Measurements from ENCODE around the gene ALAS1.

ALAS1 gene

DNA sequence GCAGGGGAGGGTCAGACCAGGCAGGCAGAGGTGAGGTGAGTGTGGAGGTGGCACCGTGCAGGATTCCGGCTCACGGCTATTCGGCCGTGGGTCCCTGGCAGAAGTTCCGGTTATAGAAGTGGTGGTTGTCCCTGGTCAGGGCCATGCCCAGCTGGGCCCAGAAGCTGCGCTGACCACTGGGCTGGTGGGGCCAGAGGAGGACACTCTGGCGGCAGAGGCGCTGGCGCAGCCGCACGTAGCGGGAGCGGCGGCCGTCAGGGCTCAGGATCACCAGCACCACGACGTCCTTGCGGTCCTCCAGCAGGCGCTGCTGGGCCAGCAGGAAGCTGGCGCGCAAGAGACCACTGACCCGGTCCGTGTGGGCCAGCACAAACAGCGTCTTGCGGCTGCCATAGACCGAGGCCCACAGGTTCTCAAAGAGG lies 23.2 kb downstream of the ALAS1 start:
- no peak for DNase-seq (ENCODE audit: low read depth in 3 of 3)

DNA sequence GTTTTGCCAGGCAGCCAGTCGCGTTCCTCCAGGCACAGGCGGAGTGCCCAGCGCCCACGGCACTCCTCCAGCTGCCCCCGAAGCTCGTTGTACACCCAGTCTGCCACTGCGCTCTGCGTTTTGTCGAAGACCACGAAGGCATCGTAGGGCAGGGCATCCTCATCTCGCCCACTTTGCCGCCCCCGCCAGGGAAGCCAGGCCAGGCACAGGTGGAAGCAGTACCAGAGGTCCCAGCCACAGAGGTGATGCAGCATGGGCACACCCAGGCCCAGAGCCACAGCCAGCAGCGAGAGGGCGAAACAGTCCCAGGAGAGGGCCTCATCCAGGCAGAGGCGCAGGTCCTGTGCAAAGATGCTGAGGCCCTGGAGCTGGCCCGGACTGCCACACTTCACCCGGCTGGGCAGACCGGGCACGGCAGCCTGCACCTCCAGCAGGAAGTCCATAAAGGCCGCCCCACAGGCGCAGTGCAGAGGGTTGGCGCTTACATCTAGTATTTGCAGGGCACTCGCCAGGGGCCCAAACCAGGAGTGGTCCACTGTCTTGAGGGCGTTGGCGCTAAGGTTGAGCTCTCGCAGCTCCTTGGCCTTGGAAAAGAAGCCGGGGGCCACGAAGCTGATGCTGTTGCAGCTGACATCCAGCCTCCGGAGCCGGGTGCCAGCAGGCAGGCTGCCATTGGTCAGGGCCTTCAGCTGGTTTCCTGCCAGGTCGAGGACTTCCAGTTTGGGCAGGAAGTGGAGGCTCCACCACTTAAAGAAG lies 23.8 kb downstream of the ALAS1 start:
- no peak for DNase-seq (ENCODE audit: low read depth in 3 of 3)

DNA sequence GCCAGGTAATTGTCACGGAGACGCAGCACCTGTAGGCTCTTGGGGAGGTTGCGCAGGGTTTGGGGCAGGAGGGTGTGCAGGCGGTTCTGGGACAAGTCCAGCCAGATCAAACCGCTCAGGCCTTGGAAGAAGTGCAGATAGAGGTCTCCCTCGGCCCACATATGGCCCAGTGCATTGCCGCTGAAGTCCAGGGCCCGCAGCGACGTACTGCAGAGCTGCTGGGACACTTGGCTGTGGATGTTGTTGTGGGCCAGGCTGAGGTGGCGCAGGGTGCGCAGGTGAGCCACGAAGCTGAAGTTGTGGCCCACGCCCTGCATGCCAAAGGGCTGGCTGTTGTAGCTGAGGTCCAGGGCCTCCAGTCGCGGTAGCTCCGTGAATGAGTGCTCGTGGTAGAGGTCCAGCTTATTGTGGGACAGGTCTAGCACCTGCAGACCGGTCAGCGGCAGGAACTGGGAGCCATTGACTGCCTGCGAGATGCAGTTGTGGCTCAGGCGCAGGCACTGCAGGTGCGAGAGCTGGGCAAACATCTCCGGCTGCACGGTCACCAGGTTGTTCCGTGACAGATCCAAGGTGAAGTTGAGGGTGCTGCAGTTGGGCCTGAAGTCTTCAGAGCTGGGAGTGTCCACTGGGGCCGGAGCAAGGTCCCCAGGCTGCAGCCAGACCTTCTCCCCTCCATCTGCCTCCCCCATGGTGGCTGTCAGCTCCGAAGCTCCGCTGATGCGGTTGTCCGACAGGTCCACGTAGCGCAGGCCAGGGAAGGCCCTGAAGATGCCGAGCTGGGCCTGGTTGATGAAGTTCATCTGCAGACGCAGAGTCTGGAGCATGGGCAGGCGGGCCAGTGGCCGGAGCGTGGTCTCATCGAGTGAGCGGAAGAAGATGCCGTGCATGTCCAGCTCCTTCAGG lies 24.6 kb downstream of the ALAS1 start:
- DNase-seq (ENCODE audit: low read depth in 3 of 3) = no peak

DNA sequence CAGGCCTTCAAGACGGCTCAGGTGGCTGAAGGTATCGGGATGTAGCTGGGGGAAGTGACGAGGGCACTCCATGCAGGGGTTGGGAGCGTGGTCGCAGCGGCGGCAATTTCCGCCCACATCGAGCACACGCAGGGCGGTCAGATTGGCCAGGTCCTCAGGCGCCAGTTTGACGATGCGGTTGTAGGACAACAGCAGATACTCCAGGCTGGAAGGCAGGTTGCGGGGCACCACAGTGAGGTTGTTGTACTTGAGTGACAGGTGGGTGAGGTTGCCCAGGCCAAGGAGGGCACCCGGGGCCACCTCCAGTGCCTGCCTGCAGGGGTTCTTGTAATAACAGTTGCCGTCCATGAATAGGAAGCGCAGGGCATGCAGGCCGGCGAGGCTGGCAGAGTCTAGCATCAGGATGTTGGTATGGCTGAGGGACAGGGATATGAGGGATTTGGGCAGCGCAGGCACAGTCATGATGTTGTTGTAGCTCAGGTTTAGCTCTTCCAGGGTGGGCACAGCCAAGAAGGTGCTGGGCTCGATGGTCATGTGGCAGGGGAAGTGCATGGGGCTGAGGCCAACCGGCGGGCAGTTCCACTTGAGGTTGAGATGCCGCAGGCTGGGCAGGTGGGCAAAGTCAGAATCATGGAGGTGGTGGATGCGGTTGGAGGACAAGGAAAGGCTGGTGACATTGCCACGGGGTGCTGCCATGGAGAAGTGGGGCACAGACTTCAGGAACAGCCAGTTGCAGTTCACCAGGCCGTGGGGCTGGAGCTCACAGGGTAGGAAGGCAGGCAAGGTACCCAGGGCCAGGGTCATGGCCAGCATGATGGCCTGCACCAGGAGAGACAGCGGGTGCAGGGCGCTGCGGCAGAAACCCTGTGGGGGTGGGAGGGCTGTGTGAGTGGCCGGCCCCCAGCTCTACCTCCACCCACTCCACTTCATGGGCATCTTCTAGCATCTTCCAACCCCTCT lies 25.8 kb downstream of the ALAS1 start:
- DNase-seq (ENCODE audit: low read depth in 3 of 3) = no peak

DNA sequence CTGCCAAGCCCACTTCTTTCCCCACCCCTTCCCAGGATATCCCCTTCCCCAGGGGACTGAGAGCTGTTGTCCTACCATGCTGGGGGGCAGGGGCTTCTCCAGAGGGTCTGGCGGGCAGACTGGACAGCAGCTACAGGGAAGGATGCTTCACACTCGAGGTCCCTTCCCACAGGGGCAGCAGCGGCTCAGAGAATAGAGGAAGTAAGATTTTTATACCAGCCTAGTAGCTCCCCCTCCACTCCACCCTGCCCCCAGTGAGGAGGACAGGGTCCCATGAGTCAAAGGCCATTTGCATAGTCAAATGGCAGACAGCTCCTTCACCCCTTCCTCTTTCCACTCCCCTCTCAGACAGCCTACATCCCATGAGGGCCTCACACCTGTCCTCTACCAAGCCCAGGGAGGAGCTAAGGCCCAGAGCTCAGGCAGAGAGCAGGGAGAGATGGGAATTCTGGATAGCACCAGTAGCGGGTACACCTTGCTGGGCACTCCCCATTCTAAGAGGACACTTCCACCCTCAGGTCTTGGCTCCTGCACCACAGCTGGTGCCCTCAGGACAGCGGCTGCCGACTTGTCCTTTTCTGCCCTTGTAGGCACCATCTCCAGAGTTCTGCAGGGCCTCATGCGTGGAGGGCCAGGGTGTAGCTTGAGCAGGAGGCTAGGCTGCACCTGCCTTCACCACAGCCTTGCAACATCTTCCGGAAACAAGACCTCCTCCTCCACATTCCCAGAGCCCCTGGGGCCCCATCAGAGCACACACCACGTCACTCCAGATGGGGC lies 27.7 kb downstream of the ALAS1 start, which contains the start of gene TLR9:
TLR9 (minus strand) TSS at position 194 of the 777 bp plus-strand sequence; CDS start at position 78, 116 bp downstream.
- DNase-seq (ENCODE audit: low read depth in 3 of 3) = no peak

DNA sequence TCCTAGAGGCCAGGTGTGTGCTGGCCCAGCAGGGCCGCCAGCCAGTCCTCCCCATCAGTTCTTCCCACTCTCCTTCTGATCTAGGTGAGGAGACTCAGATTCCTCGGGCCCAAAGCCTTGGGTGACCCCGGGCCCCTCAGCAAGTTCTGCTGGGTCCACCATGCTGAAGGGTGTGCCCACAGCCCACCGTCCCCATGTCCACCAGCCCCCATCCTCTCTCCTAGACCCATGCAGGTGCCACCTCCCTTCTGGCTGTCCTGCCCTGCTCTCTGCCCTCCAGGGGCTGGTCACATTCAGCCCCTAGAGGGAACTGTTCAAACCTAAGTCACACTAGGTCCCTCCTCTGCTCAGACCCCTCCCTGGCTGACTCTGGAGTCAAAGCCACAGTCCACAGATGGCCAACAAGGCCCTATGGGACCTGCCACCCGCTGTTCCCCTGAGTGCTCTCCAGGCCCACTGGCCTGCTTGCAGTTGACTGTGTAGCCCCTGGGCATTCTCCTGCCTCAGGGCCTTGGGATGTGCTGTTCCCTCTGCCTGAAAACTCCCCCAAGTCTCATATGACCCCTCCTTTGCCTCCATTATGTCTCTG lies 28.4 kb downstream of the ALAS1 start:
- no peak for DNase-seq (ENCODE audit: low read depth in 3 of 3)

DNA sequence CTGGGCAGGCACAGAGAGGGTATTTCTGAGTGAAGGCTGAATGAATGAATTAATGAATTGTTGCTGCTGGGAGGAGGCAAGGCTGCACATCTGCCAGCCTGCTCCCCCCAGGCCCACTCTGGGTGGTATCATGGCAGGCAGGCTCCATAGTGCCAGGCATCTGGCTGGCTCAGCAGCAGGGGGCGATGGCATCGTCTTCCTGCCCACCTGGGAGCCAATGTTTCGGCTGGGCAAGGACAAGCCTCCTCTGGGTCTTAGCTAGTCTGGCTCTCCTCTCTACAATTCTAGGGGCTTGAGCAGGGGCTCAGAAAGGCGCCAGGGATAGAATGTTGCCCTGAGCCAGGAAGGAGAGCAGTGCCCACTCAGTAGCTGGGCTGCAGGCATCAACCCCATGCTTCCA lies 29.2 kb downstream of the ALAS1 start:
- DNase-seq (ENCODE audit: low read depth in 3 of 3) = no peak

DNA sequence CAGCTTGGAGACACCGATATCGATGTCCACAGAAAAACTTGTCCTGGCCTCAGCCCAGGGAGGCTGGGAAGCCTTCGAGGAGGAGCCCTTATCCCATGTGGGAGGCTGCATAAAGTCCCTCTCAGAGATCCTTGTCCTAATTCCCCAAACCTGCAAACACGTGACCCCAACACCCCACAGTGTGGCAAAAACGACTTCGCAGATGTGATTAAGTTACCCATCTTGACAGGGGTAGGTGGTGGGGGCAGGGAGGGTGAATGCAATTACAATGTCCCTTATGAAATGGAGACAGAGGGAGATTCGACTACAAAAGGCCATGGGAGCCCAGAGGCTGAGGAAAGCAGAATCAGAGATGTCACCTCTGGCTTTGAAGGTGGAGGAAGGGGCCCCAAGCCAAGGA lies 29.8 kb downstream of the ALAS1 start:
- no peak for DNase-seq (ENCODE audit: low read depth in 3 of 3)

DNA sequence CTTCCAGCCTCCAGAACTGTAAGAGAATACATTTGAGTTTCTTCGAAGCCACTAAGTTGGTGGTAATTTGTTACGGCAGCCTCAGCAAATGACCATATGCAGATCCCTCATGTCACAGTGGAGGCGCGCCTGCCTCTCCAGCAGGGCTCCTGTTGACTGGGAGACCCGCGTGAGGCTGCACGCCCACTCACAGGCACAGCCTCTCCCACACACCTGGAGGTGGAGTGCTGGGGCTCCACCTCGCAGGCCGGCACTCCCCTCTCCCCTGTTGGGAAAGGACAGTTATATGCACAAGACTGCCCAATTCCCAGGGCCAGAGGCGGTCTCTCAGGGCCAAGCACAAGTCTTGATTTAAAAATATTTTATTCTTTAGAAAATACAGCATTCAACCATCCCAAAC lies 30.3 kb downstream of the ALAS1 start:
- DNase-seq (ENCODE audit: low read depth in 3 of 3) = no peak

DNA sequence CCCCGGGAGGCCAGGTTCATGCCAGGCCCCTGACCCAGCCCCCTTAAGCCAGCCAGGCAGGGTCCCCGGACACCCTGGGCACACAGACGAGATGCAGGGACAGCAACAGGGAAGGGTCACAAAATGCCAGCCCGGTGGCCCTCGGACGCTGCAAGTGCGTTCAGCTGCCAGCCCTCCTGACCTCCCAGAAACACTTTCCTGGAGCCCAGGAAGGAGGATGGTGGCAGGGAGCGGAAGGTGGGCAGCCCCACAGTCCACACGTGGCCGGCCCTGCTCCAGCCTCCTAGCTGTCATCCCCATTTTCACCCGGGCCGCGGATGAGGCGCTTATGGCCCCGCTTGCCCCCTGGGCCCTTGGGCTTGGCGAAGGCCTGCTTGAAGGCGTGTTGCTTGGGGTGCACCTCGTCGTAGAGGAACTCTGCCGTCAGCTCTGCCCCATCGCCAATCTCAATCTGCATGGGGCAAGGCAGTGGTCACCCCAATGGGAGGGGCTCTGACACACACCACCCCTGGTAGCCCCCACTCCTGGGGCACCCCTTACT lies 30.9 kb downstream of the ALAS1 start:
- no peak for DNase-seq (ENCODE audit: low read depth in 3 of 3)

DNA sequence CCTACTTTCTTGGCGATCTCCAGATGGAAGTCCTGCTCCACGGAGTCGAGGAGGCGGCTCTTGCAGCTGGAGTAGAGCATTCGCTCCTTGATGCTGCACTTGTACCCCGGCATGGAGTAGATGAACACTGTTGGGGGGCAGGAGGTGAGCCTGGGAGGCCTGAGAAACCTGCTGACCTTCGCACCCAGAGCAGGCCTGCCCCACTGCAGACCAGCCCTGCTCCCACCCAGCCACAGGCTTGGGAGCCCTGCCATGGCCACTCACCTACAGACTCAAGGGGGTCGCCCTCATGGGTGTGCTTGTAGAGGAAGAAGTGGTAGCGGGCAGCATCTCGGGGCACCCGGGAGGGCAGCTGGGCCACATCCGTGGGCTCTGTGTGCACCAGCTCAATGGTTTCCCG lies 31.7 kb downstream of the ALAS1 start:
- DNase-seq (ENCODE audit: low read depth in 3 of 3) = no peak

DNA sequence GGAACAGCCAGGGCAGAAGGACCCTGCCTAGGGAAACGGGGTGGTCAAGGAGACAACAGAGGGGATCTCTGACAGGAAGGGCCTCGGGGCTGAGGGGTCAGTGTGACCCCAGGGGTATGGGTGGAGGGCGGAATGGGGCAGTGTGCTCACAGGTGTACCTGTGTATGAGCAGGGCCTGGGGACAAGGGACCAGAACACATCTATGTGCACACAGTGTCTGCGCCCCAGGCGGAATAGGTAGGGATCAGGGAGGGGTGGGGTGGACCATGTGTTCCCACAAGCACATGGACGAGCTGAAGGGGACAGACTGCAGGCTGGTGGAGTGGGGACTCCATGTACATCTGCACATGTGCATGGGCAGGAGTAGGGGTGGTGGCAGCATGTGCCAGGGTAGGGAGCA lies 32.5 kb downstream of the ALAS1 start:
- no peak for DNase-seq (ENCODE audit: low read depth in 3 of 3)

DNA sequence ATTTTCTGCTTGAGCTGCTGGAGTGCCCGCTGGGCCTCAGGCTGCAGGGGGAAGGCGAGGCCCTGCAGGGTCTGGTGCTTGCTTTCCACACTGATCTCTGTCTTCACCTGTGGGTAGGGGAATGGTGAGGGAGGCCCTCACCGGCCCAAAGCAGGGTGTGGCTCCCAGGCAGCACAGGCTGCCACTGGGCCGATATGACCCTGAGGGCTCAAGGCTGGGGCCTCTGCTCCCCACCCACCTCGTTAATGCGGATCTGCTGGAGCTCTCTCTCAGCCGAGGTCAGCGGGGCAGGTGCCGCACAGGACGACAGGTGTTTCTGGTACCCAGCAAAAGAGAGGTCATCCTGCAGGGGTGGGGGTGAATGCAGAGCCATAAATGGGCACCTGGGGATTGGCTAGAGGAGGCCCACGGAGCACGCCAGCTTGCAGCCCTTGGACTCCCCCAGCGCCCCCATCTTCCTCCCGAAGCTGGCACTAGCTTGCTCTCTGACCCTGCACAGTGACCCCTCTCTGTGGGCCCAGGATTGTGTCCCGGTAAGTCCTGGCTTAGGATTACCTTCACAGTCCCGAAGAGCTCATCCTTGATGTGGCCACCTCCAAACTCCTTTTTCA lies 33.0 kb downstream of the ALAS1 start:
- no peak for DNase-seq (ENCODE audit: low read depth in 3 of 3)

DNA sequence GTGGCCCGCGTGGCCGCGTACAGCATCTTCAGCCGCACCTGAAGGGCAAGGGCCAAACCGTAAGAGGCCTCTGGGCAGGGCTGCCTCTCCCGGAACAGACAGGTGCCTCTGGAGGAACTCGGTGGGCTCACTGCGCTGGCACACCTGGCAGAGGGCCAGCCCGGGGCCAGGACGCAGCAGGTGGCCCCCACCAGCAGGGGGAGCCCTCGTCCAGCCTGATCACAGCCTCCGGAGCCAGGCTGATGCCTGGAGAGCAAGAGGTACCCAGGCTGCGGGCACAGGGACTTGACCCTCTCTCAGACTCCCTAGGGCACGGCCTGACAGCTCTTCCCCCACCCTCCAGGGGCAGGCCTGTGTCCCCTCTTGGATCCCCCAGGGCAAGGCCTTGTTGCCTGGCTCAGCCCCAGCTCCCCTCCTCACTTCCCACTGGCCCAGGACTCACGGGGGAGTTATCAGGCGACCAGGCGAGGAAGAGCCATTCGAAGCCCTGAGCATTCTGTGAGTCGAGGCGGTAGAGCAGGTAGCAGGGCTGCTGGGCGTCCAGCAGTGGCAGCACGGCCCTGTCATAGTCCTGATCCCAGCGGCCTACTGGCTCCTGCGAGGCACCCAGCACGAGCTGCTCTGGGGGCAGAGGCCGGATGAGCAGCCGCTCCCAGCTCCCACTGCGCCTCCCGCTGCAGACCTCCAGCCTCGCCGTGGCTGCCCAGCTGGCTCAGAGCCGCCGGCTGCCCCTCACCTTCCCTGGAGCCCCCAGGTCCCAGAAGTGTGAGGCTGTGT lies 33.7 kb downstream of the ALAS1 start:
- peak; percentile 81 to 85 (median 85) for DNase-seq (ENCODE audit: low read depth in 3 of 3)

DNA sequence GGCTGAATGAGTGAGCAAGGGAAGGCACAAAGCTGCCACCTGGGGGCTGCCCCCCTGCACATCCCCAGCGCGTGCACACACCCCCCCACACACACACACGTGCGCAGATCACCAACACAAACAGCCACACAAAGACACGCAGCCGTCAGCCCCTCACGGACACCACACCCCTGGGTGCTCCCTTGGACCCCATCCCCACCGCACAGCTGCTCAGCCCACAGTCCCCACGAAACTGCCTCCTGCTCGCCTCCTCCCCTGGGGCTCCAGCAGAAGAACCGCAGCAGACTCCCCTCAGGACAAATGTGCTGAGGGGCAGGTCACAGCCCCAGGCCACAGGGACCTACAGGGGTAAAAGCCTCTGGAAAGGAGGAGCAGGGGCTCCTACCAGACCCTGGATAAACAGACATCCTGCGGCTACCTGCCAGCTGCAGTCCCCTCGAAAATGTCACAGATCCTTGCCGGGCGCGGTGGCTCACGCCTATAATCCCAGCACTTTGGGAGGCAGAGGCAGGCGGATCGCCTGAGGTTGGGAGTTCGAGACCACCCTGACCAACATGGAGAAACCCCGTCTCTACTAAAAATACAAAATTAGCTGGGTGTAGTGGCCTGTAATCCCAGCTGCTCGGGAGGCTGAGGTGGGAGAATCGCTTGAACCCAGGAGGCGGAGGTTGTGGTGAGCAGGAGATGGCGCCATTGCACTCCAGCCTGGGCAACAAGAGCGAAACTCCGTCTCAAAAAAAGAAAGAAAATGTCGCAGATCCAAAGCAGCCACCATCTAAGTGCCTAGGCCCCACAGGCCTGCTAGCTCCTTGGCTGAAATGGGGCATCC lies 34.5 kb downstream of the ALAS1 start:
- DNase-seq (ENCODE audit: low read depth in 3 of 3) = no peak

DNA sequence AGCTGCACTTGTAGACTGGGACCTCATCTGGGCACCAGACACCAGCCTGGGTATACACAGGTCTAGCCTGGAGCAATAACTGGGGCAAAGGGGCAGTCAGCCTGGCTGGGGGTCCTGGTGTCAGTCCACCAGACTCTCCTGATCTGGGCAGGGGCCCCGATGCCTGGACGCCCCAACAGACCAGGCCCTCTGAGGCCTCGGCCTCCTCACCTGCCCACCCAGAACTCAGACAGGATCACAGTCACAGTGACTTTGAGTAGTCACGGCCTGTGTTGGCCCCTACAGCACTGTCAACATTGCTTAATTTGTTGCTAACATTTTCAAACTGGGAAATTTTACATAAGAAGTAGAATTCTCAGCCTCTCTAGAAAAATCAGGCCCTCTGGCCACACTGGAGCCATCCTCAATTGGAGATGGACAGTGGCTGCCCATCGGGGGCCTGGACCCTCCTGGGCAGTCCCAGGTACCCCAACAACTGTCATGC lies 35.2 kb downstream of the ALAS1 start:
- no peak for DNase-seq (ENCODE audit: low read depth in 3 of 3)

DNA sequence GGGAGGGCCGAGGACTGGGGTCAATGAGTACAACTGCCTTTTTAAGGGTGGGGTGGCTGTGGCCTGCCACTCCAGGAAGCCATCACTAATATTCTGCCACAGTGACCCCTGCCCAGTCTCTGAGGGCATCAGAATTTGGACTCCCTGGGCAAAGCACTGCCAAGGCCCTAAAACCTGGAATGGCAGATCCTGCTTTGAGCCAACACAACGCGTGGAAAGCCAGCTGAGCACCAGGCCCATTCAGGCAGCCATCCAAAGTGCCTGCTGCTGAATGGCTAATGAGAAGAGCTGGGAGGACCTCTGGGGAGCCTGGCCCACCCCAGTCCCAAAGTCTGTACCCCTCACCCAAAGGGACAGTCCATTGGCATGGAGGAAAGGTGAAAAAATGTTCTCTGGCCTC lies 36.0 kb downstream of the ALAS1 start:
- DNase-seq (ENCODE audit: low read depth in 3 of 3) = no peak
